ENCODE measurements around the gene PROSER2. TPM values are rescaled to one million over a fixed set of nuclear protein-coding genes. Genes with fewer than 3 reads are reported as not detected.

PROSER2 gene
- total and polyA plus RNA-seq, 2 donors (not counting 3 experiments of a cell fraction or from before 2014, with no cell fraction given) = 5.9 to 22.6 TPM

GRCh38 chr10:11886851-11887250, 63.7 kb downstream of the PROSER2 start:
- H3K4me1 ChIP-seq (ENCODE audit: control insufficient read depth, extremely low read depth, insufficient read depth, low read length) = no peaks in the 10 kb centered on the region
- no peaks in the 10 kb centered on the region for H4K20me1 ChIP-seq (replicated peaks; ENCODE audit: control insufficient read depth, extremely low read depth, insufficient read depth, low read length)
- no peak overlapping the region for H3K9ac ChIP-seq (replicated peaks; ENCODE audit: extremely low read depth, insufficient read depth, low read length)
- CTCF ChIA-PET = interaction anchor here (1.4 to 1.7 kb wide), 3 partner anchors 10 to 67 kb away, joined by 3 to 4 read pairs (median 4); no protein-coding TSS in a partner anchor
- H3K9me1 ChIP-seq (replicated peaks; ENCODE audit: control insufficient read depth, extremely low read depth, insufficient read depth, low read length) = no peaks in the 10 kb centered on the region
- no peaks in the 10 kb centered on the region for H3K27me3 ChIP-seq (ENCODE audit: control insufficient read depth in 2 of 2, insufficient read depth in 2 of 2, low read length in 2 of 2)
- DNase-seq (ENCODE audit: low read depth, low spot score) = no peak
- no peak overlapping the region for H2AFZ ChIP-seq (ENCODE audit: low read depth, low read length)
- dilution Hi-C loops (cut with MboI; ENCODE audit: extremely low pct_ligation_motif_present, low sequenced_read_pairs) (no loop called here), intact Hi-C loops (cut with micrococcal nuclease) (no loop called here)
- FAIRE-seq = no peak
- no TSS peak for BruUV-seq (replicated peaks)
- H3K27ac ChIP-seq (ENCODE audit: insufficient read depth, low read depth, low read length) = no peak overlapping the region
- POLR2A ChIA-PET = no interaction called here
- H3K4me3 ChIP-seq (replicated peaks in 1 of 3; ENCODE audit: insufficient read depth in 1 of 3, low read depth in 1 of 3, low read length in 3 of 3) = no peak overlapping the region
- H3K36me3 ChIP-seq (ENCODE audit: control insufficient read depth in 2 of 2, extremely low read depth in 1 of 2, insufficient read depth in 2 of 2, low read length in 2 of 2) = no peaks in the 10 kb centered on the region
- no peak overlapping the region for H3K4me2 ChIP-seq (ENCODE audit: insufficient read depth, low read length)
- no peaks in the 10 kb centered on the region for H3K79me2 ChIP-seq (ENCODE audit: control insufficient read depth, insufficient read depth, low read length)
- no peak for TF ChIP-seq POLR2A (IDR thresholded peaks at IDR 0.05; ENCODE audit: low read depth, low read length)
- no peak for TF ChIP-seq MAX (IDR thresholded peaks at IDR 0.05; ENCODE audit: insufficient read depth, insufficient read length)
- TF ChIP-seq JUN (IDR thresholded peaks at IDR 0.05; ENCODE audit: borderline replicate concordance, insufficient read depth, insufficient read length, low read depth) = no peak
- no peak for TF ChIP-seq MYC (IDR thresholded peaks at IDR 0.05; ENCODE audit: low read depth, low read length)
- TF ChIP-seq EZH2 (IDR thresholded peaks at IDR 0.05; ENCODE audit: borderline replicate concordance, low read depth, low read length, severe bottlenecking) = no peak
- TF ChIP-seq FOS (IDR thresholded peaks at IDR 0.05; ENCODE audit: borderline replicate concordance, insufficient read depth, low read length) = no peak
- TF ChIP-seq POLR2AphosphoS5 (IDR thresholded peaks at IDR 0.05; ENCODE audit: insufficient read depth, low read depth, low read length) = no peak
- no peak for TF ChIP-seq CTCF (IDR thresholded peaks at IDR 0.05; ENCODE audit: extremely low read depth in 1 of 2, insufficient read depth in 1 of 2, low read depth in 1 of 2, low read length in 2 of 2)
- TF ChIP-seq GATA2 (IDR thresholded peaks at IDR 0.05; ENCODE audit: insufficient read depth, insufficient read length, low read depth, low read length) = no peak
- H3K9me3 ChIP-seq (replicated peaks; ENCODE audit: control insufficient read depth, insufficient read depth, low read length) = no peaks in the 10 kb centered on the region
